ENCODE measurements around the gene SLC19A1.

DNA sequence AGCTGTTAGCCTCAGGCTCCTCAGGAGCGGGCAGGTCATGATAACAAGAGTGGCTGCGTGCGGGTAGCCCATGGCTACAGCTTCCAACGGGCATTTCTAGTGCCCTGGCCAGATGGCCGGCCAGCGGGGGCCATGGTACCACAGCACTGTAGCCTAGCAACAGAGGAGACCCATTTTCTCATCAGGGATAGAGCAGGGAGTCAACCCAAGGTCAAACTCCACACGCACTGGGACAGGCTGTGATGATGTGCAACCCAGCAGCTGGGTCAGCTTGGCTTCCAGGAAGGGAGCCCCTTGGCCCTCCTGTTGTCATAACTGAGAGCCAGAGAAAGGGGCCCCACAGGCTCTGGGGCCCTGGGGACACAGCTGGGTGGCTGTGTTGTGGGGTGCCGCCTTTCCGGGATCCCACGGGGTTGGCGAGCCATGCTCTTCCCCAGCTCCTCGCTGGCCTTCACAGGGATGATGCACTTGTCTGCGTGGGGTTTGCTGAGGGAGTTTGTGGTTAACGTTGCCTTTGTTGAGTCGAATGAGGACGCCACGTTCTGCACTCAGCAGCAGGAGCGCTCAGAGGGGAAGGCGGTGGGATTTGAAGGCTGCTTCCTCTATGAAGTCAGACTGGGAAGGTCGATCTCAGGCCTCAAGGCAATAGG is 91.0 kb downstream of the SLC19A1 start:
- TF ChIP-seq EZH2phosphoT487 (IDR thresholded peaks at IDR 0.05; ENCODE audit: borderline replicate concordance, low read depth) (no peak), SIN3A (IDR thresholded peaks at IDR 0.05; ENCODE audit: borderline replicate concordance, low read depth, low read length) (no peak), MEF2A (IDR thresholded peaks at IDR 0.05; ENCODE audit: borderline replicate concordance, low read depth) (no peak)

Measured in SK-N-SH (cell line).